Upper lobe of left lung (tissue), 6 donors: ENCODE results near the gene LDB2. TPM values are rescaled to one million over a fixed set of nuclear protein-coding genes. Genes with fewer than 3 reads are reported as not detected.

Source experiments
- ATAC-seq, 2 donors: fragments of 200-7000 bp; cut with Tn5 transposase; one replicate each; pipeline ENCODE4 v1.9.1; 2022; ENCODE audit warnings: mild to moderate bottlenecking in 2 of 2, moderate library complexity in 2 of 2; ENCODE audit not compliant: low FRiP score in 2 of 2
- DNase-seq, 2 donors: peaks; one replicate each; pipeline ENCODE4 v3.0.0-alpha.2; 2019 to 2020
- H3K27ac ChIP-seq, 4 donors: fragments of 200-600 bp; sonication (generic); one replicate each; pipeline ENCODE4 v1.5.1; 2016 to 2019
- H3K27me3 ChIP-seq, 4 donors: fragments of 200-600 bp; sonication (generic); one replicate each; pipeline ENCODE4 v1.5.1; 2017 to 2019
- H3K36me3 ChIP-seq, 4 donors: fragments of 200-600 bp; sonication (generic); one replicate each; pipeline ENCODE4 v1.5.1; 2016 to 2019
- H3K4me1 ChIP-seq, 4 donors: fragments of 200-600 bp; sonication (generic); one replicate each; pipeline ENCODE4 v1.5.1; 2018 to 2019
- H3K4me3 ChIP-seq, 4 donors: fragments of 200-600 bp; sonication (generic); one replicate each; pipeline ENCODE4 v1.5.1; 2017 to 2019; ENCODE audit warnings: mild to moderate bottlenecking in 2 of 4, moderate library complexity in 1 of 4
- H3K9me3 ChIP-seq, 4 donors: fragments of 200-600 bp; sonication (generic); one replicate each; pipeline ENCODE4 v1.5.1; 2018 to 2019
- EP300 ChIP-seq, 4 donors: sonication (generic); formaldehyde crosslinking; IDR thresholded peaks; one replicate each; pipeline ENCODE4 v1.5.1; 2017; ENCODE audit warnings: antibody characterized with exemption in 4 of 4, control low read depth in 2 of 4
- POLR2A ChIP-seq, 4 donors: fragments of 450-650 bp; IDR thresholded peaks; one replicate each; pipeline ENCODE4 v1.5.1; 2016 to 2017; ENCODE audit warnings: antibody characterized with exemption in 4 of 4, mild to moderate bottlenecking in 2 of 4
- POLR2AphosphoS5 ChIP-seq, 2 donors: sonication (generic); formaldehyde crosslinking; IDR thresholded peaks; one replicate each; pipeline ENCODE4 v1.5.1; 2017; ENCODE audit warnings: antibody characterized with exemption in 2 of 2
- WGBS, 2 donors: methylation state at CpG; one replicate each; pipeline ENCODE4 v1.1.5; 2017 to 2018; 5-methylcytosine and 5-hydroxymethylcytosine counted together
- total RNA-seq, 6 donors: library from RNA; depleted of rRNA in 4 of 6; stranded (reverse); fragments of >200 nt in 4 of 6; gene quantifications; one replicate each; pipeline versions ENCODE4 v1.1.0 to v1.2.1, GENCODE V29; 2016 to 2021
- TF ChIP-seq, protein P1 (sequence below), 6 experiments: fragments of 450-650 bp in 4 of 6; fragments of 200-600 bp in 2 of 6; sonication (generic) in 2 of 6; IDR thresholded peaks; one replicate each; pipeline ENCODE4 v1.5.1; 2016 to 2019; ENCODE audit warnings: antibody characterized with exemption in 6 of 6
- donor health status: DM: no; HTN: no; CAD: no; lungs with moderate emphysema.
- donor health status: DM: no; HTN: yes; CAD: no; lungs with severe emphysema.

Gene LDB2
- total RNA-seq, 6 donors from 2014 or later: 34.6 to 94.4 (median 45.9) TPM

DNA sequence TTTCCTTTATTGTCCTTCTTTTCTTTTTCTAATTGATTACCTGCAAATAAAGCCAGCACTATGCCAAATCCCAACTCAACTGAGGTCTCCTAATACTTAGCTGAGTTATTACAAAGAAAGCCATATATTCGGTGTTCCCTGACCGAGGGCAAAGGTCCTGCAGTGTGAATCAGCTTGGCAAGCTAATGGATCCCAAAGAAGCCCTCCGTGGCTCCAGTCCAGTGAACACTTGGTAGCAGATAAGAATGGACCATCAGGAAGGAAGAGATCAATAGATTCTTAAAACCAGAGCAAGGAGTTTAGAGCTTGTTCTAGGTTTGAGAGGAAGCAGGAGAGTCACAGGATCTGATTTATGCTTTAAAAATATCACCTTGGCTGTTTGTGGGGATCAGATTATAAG, 8.5 kb downstream of the LDB2 start:
- DNase-seq (no peak), ATAC-seq (no peak)
- H3K9me3 ChIP-seq: no peaks in the 10 kb centered on the region
- H3K36me3 ChIP-seq: peaks cover 0 to 5% (median 0%) of the 10 kb centered on the region in 4 donors
- 70 to 73% methylated on average over 3 of the region's 3 CpGs for WGBS, 2 donors
- peaks cover 0 to 16% (median 7%) of the 10 kb centered on the region in 4 donors for H3K4me1 ChIP-seq
- peak overlapping the region in 3 of 4 donors; percentile 5 to 92 (median 49) for H3K27ac ChIP-seq
- no peak overlapping the region for H3K4me3 ChIP-seq
- TF ChIP-seq POLR2AphosphoS5 (IDR thresholded peaks at IDR 0.05) (no peak), EP300 (IDR thresholded peaks at IDR 0.05) (no peak), POLR2A (IDR thresholded peaks at IDR 0.05) (no peak)
- TF ChIP-seq, protein P1, sequence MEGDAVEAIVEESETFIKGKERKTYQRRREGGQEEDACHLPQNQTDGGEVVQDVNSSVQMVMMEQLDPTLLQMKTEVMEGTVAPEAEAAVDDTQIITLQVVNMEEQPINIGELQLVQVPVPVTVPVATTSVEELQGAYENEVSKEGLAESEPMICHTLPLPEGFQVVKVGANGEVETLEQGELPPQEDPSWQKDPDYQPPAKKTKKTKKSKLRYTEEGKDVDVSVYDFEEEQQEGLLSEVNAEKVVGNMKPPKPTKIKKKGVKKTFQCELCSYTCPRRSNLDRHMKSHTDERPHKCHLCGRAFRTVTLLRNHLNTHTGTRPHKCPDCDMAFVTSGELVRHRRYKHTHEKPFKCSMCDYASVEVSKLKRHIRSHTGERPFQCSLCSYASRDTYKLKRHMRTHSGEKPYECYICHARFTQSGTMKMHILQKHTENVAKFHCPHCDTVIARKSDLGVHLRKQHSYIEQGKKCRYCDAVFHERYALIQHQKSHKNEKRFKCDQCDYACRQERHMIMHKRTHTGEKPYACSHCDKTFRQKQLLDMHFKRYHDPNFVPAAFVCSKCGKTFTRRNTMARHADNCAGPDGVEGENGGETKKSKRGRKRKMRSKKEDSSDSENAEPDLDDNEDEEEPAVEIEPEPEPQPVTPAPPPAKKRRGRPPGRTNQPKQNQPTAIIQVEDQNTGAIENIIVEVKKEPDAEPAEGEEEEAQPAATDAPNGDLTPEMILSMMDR (IDR thresholded peaks at IDR 0.05): no peak
- H3K27me3 ChIP-seq: no peaks in the 10 kb centered on the region

DNA sequence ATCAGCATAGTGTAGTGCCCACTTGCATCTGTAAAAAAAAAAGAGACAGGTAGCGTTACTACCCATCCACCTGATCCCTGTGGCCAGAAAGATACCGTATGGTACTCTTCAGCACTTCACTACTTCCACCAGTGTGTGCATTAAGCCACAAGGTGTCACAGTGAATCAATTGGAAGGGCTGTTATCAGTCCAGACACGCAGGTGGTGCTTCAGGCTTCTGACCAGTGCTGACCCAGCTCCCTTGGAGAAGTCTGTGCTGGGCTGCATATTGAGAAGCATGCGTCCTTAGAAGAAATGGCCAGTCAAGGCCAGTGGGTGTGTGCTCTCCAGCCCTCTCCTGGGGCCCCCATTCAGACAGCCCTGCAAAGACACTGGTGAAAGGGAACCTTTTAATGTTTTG, 10.6 kb downstream of the LDB2 start:
- ATAC-seq (no peak), DNase-seq (no peak)
- Histone ChIP-seq H3K4me1 (peaks cover 0 to 16% (median 7%) of the 10 kb centered on the region in 4 donors), H3K4me3 (no peak overlapping the region), H3K9me3 (no peaks in the 10 kb centered on the region), H3K27ac (no peak overlapping the region), H3K27me3 (no peaks in the 10 kb centered on the region), H3K36me3 (peaks cover 0 to 9% (median 0%) of the 10 kb centered on the region in 4 donors)
- TF ChIP-seq, protein P1 (IDR thresholded peaks at IDR 0.05): no peak
- 85 to 94% methylated on average over 4 of the region's 4 CpGs for WGBS, 2 donors

GRCh38 chr4:16884673-16885460, 13.6 kb downstream of the LDB2 start:
- TF ChIP-seq POLR2A (IDR thresholded peaks at IDR 0.05) (no peak), POLR2AphosphoS5 (IDR thresholded peaks at IDR 0.05) (no peak), EP300 (IDR thresholded peaks at IDR 0.05) (no peak)
- TF ChIP-seq, protein P1 (IDR thresholded peaks at IDR 0.05): no peak
- 74 to 88% methylated on average over 8 of the region's 8 CpGs for WGBS, 2 donors
- no peaks in the 10 kb centered on the region for H3K9me3 ChIP-seq
- peaks cover 0 to 1% (median 0%) of the 10 kb centered on the region in 4 donors for H3K4me1 ChIP-seq
- no peak for ATAC-seq
- H3K27ac ChIP-seq: no peak overlapping the region
- H3K27me3 ChIP-seq: no peaks in the 10 kb centered on the region
- DNase-seq: no peak
- H3K36me3 ChIP-seq: peaks cover 0 to 10% (median 0%) of the 10 kb centered on the region in 4 donors
- no peak overlapping the region for H3K4me3 ChIP-seq

DNA sequence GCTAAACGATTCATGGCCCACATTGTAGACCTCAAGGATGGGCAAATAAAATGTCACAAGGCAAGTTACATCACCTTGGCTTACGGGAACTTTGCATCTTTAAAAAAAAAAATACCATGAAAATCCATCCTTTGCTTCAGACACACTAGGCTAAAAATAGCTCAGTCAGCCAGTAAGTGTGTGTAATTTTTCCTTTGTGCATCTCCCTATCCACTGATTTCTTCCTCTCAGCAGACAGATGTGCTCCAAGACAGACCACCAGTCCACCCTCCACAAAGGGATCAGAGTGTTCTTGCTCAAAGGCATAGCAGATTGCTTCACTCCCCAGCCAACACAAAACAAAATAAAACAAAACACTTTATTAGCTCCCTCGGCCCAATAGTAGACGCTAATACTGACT, 14.6 kb downstream of the LDB2 start:
- TF ChIP-seq POLR2AphosphoS5 (IDR thresholded peaks at IDR 0.05) (no peak), EP300 (IDR thresholded peaks at IDR 0.05) (no peak), POLR2A (IDR thresholded peaks at IDR 0.05) (no peak)
- TF ChIP-seq, protein P1 (IDR thresholded peaks at IDR 0.05): no peak
- DNase-seq: no peak
- Histone ChIP-seq H3K27me3 (no peaks in the 10 kb centered on the region), H3K4me1 (no peaks in the 10 kb centered on the region), H3K27ac (no peak overlapping the region), H3K4me3 (no peak overlapping the region), H3K9me3 (no peaks in the 10 kb centered on the region), H3K36me3 (peaks cover 0 to 10% (median 0%) of the 10 kb centered on the region in 4 donors)
- 85 to 93% methylated on average over 4 of the region's 4 CpGs for WGBS, 2 donors
- no peak for ATAC-seq
